Keratinocyte (primary cell): ENCODE measurements around the gene PEPD. TPM values are rescaled to one million over a fixed set of nuclear protein-coding genes. Genes with fewer than 3 reads are reported as not detected.

Source experiments
- DNase-seq: peaks from one replicate; pipeline ENCODE4 v3.0.0-alpha.2; 2011; ENCODE audit warnings: low read depth, missing footprints, low spot score
- FAIRE-seq: peaks from 2 replicates; lab custom pipeline; 2011; peaks lifted over from hg19 to GRCh38; lab: Jason Lieb, UNC
- H2AFZ ChIP-seq: 2 replicates; pipeline ENCODE4 v1.6.0; 2012; ENCODE audit warnings: low read length, control low read depth, inconsistent platforms; ENCODE audit not compliant: control insufficient read depth
- H3K27ac ChIP-seq: 2 replicates; pipeline ENCODE4 v1.5.1; 2011; ENCODE audit warnings: low read length; ENCODE audit not compliant: control insufficient read depth, insufficient read depth
- H3K27me3 ChIP-seq: 3 replicates; pipeline ENCODE4 v1.6.0; 2011; ENCODE audit warnings: low read length; ENCODE audit not compliant: control insufficient read depth, insufficient read depth; ENCODE audit errors: extremely low read depth
- H3K36me3 ChIP-seq, 2 experiments: 2 replicates in 1 of 2; 3 replicates in 1 of 2; pipeline ENCODE4 v1.5.1; 2011; ENCODE audit warnings: low read length in 2 of 2, mild to moderate bottlenecking in 1 of 2; ENCODE audit not compliant: control insufficient read depth in 2 of 2, insufficient read depth in 2 of 2; ENCODE audit errors: extremely low read depth in 1 of 2
- H3K4me1 ChIP-seq: 3 replicates; pipeline ENCODE4 v1.5.1; 2011; ENCODE audit warnings: low read length; ENCODE audit not compliant: control insufficient read depth, insufficient read depth; ENCODE audit errors: extremely low read depth
- H3K4me2 ChIP-seq: 3 replicates; pipeline ENCODE4 v1.6.0; 2011; ENCODE audit warnings: low read depth, low read length; ENCODE audit not compliant: control insufficient read depth, insufficient read depth; ENCODE audit errors: extremely low read depth
- H3K4me3 ChIP-seq, 3 experiments: fragments of 200-600 bp in 1 of 3; sonication (generic) in 1 of 3; 2 replicates in 2 of 3; 3 replicates in 1 of 3; pipeline ENCODE4 v1.5.1; 2011 to 2016; ENCODE audit warnings: low read length in 3 of 3, mild to moderate bottlenecking in 3 of 3, control low read depth in 2 of 3, inconsistent platforms in 1 of 3, low read depth in 1 of 3, mixed read lengths in 1 of 3, mixed run types in 1 of 3, moderate library complexity in 1 of 3; ENCODE audit not compliant: control insufficient read depth in 2 of 3, insufficient read depth in 2 of 3; ENCODE audit errors: extremely low read depth in 1 of 3
- H3K79me2 ChIP-seq: 2 replicates; pipeline ENCODE4 v1.6.0; 2012; ENCODE audit warnings: low read length; ENCODE audit not compliant: control insufficient read depth, insufficient read depth
- H3K9ac ChIP-seq: 3 replicates; pipeline ENCODE4 v1.6.0; 2011; ENCODE audit warnings: low read length; ENCODE audit not compliant: control insufficient read depth, insufficient read depth; ENCODE audit errors: extremely low read depth
- H3K9me1 ChIP-seq: 3 replicates; pipeline ENCODE4 v1.6.0; 2011; ENCODE audit warnings: low read length; ENCODE audit not compliant: control insufficient read depth, insufficient read depth; ENCODE audit errors: extremely low read depth
- H3K9me3 ChIP-seq: 2 replicates; pipeline ENCODE4 v1.5.1; 2012; ENCODE audit warnings: low read depth, low read length; ENCODE audit not compliant: control insufficient read depth
- H4K20me1 ChIP-seq: 3 replicates; pipeline ENCODE4 v1.6.0; 2011; ENCODE audit warnings: low read length; ENCODE audit not compliant: control insufficient read depth, insufficient read depth; ENCODE audit errors: extremely low read depth
- CTCF ChIP-seq, 3 experiments: IDR thresholded peaks in 1 of 3; conservative IDR thresholded peaks in 1 of 3; optimal IDR thresholded peaks in 1 of 3; 2 replicates in 2 of 3; 3 replicates in 1 of 3; pipeline versions ENCODE3 to v1.5.1; 2011; ENCODE audit warnings: low read length in 3 of 3, mild to moderate bottlenecking in 3 of 3, moderate library complexity in 2 of 3, control low read depth in 1 of 3, inconsistent platforms in 1 of 3; ENCODE audit not compliant: insufficient read depth in 2 of 3; ENCODE audit errors: extremely low read depth in 1 of 3
- EZH2 ChIP-seq: IDR thresholded peaks from one replicate; pipeline ENCODE4 v1.6.1; 2012; ENCODE audit warnings: inconsistent platforms, mild to moderate bottlenecking, low read length, moderate library complexity
- dilution Hi-C: fragments of 300-500 bp; cut with MboI; formaldehyde crosslinking; loops from one replicate; pipeline ENCODE4 v1.7.0; 2020; ENCODE audit warnings: low sequenced_read_pairs; ENCODE audit not compliant: extremely low pct_ligation_motif_present
- polyA plus RNA-seq, 5 experiments: library from polyadenylated mRNA; depleted of rRNA in 3 of 5; stranded (reverse) in 3 of 5; stranded (forward) in 1 of 5; unstranded in 1 of 5; fragments of >200 nt; gene quantifications; 1 replicate in 1 of 5; 2 replicates in 3 of 5; 3 replicates in 1 of 5; pipeline versions ENCODE4 v1.2.1 to v1.2.3, GENCODE V29; 2011 to 2012; ENCODE audit warnings: missing spikeins in 2 of 5, low read depth in 1 of 5, low replicate concordance in 1 of 5

PEPD gene
- polyA plus RNA-seq, 1 donor (not counting 4 experiments of a cell fraction or from before 2014, with no cell fraction given): 36.9 TPM

- H3K9me1 ChIP-seq: no peaks in the 10 kb centered on the region
- H2AFZ ChIP-seq: no peak overlapping the region
- no peaks in the 10 kb centered on the region for H4K20me1 ChIP-seq
- no peak overlapping the region for H3K27ac ChIP-seq
- H3K4me2 ChIP-seq: no peak overlapping the region
- H3K27me3 ChIP-seq: no peaks in the 10 kb centered on the region
- dilution Hi-C loops: no loop called here
- H3K9ac ChIP-seq: no peak overlapping the region
- DNase-seq (no peak), FAIRE-seq (no peak)
- no peak overlapping the region for H3K4me3 ChIP-seq
- H3K9me3 ChIP-seq: no peaks in the 10 kb centered on the region
- H3K36me3 ChIP-seq: no peaks in the 10 kb centered on the region
- TF ChIP-seq CTCF (optimal IDR thresholded peaks at IDR 0.05 in 1 of 3, IDR thresholded peaks at IDR 0.05 in 1 of 3, conservative IDR thresholded peaks at IDR 0.05 in 1 of 3; ENCODE audit: extremely low read depth in 1 of 3, insufficient read depth in 2 of 3, low read length in 3 of 3) (no peak), EZH2 (no peak)
- no peaks in the 10 kb centered on the region for H3K79me2 ChIP-seq
- H3K4me1 ChIP-seq: no peaks in the 10 kb centered on the region
Measured at GRCh38 chr19:33405254-33405552, 116.4 kb downstream of the PEPD start.

DNA sequence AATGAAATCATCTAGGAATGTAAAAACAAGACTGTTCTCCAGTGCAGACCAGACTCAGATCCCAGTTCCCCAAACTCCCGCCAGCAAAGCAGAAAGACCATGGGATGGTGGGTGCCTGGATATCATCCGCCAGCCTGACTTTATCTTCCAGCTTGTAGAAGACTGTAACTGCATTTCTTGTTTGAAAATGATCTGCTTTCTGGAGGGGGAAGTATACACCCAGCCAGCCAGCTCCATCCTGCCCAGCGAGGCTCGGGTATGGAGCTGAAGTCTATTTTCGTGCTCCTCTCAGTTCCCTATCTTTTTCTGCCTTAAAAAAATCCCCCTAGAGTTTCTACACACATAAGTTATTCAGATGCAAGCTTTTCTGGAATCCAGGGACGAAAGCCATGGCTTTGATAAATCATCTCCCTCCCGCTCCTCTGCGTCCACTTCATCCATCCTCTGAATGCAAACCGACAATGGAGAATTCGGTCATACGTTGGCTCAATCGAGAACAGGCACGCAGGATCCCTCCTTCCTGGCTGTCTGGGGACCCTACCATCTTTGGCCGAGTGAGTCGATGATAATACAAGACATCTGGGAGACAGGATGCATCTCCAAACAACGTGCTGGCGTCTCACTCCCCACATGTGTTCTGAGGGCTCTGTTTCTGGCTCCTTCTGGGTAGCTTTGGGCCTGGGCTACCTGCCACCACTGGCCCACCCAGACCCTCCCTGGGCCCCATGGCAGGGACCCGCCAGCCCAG is 116.9 kb downstream of the PEPD start:
- Histone ChIP-seq H3K9ac (no peak overlapping the region), H3K36me3 (no peaks in the 10 kb centered on the region), H3K79me2 (no peaks in the 10 kb centered on the region), H3K27me3 (no peaks in the 10 kb centered on the region), H3K9me3 (no peaks in the 10 kb centered on the region), H3K4me2 (no peak overlapping the region), H3K9me1 (no peaks in the 10 kb centered on the region), H3K27ac (no peak overlapping the region), H3K4me3 (no peak overlapping the region), H4K20me1 (no peaks in the 10 kb centered on the region), H2AFZ (no peak overlapping the region), H3K4me1 (no peaks in the 10 kb centered on the region)
- dilution Hi-C loops: no loop called here
- no peak for DNase-seq
- FAIRE-seq: no peak
- TF ChIP-seq EZH2 (no peak), CTCF (optimal IDR thresholded peaks at IDR 0.05 in 1 of 3, IDR thresholded peaks at IDR 0.05 in 1 of 3, conservative IDR thresholded peaks at IDR 0.05 in 1 of 3; ENCODE audit: extremely low read depth in 1 of 3, insufficient read depth in 2 of 3, low read length in 3 of 3) (no peak)
